Measurements from ENCODE around the gene SRBD1. TPM values are rescaled to one million over a fixed set of nuclear protein-coding genes. Genes with fewer than 3 reads are reported as not detected.
A peak's percentile ranks its signal among the peaks of the same experiment; 100 is the strongest.

SRBD1 gene
- total RNA-seq, 2 donors from 2014 or later = 18.1 to 20.4 TPM

GRCh38 chr2:45399040-45399784 lies 211.9 kb downstream of the SRBD1 start:
- Mint-ChIP-seq H3K9me3 (no peaks in the 10 kb centered on the region), H3K27ac (no peak overlapping the region), H3K36me3 (no peaks in the 10 kb centered on the region)
- DNase-seq (ENCODE audit: low spot score in 2 of 2) (no peak), ATAC-seq (no peak)

GRCh38 chr2:45397292-45397691 lies 213.8 kb downstream of the SRBD1 start:
- DNase-seq (ENCODE audit: low spot score in 2 of 2) (no peak), ATAC-seq (no peak)
- H3K27ac Mint-ChIP-seq = no peak overlapping the region
- H3K9me3 Mint-ChIP-seq = no peaks in the 10 kb centered on the region
- H3K36me3 Mint-ChIP-seq = peaks cover 0 to 8% of the 10 kb centered on the region in 2 donors

GRCh38 chr2:45396671-45397070 lies 214.4 kb downstream of the SRBD1 start:
- peaks cover 0 to 9% of the 10 kb centered on the region in 2 donors for H3K36me3 Mint-ChIP-seq
- DNase-seq (ENCODE audit: low spot score in 2 of 2) (no peak), ATAC-seq (no peak)
- no peaks in the 10 kb centered on the region for H3K9me3 Mint-ChIP-seq
- H3K27ac Mint-ChIP-seq = no peak overlapping the region

- H3K36me3 Mint-ChIP-seq = peaks cover 0 to 23% of the 10 kb centered on the region in 2 donors
- DNase-seq (ENCODE audit: low spot score in 2 of 2) = no peak
- no peak for ATAC-seq
- no peak overlapping the region for H3K27ac Mint-ChIP-seq
- H3K9me3 Mint-ChIP-seq = no peaks in the 10 kb centered on the region
Observed at GRCh38 chr2:45394842-45395241, 216.2 kb downstream of the SRBD1 start.

GRCh38 chr2:45394216-45394615 lies 216.9 kb downstream of the SRBD1 start:
- Mint-ChIP-seq H3K9me3 (no peaks in the 10 kb centered on the region), H3K27ac (no peak overlapping the region), H3K36me3 (peaks cover 0 to 23% of the 10 kb centered on the region in 2 donors)
- no peak for DNase-seq (ENCODE audit: low spot score in 2 of 2)
- no peak for ATAC-seq

- no peak for DNase-seq (ENCODE audit: low spot score in 2 of 2)
- no peaks in the 10 kb centered on the region for H3K9me3 Mint-ChIP-seq
- no peak overlapping the region for H3K27ac Mint-ChIP-seq
- ATAC-seq = no peak
- peaks cover 0 to 36% of the 10 kb centered on the region in 2 donors for H3K36me3 Mint-ChIP-seq
Observed at GRCh38 chr2:45391866-45392265, 219.2 kb downstream of the SRBD1 start.

- Mint-ChIP-seq H3K9me3 (no peaks in the 10 kb centered on the region), H3K36me3 (peaks cover 0 to 36% of the 10 kb centered on the region in 2 donors), H3K27ac (no peak overlapping the region)
- DNase-seq (ENCODE audit: low spot score in 2 of 2) = no peak
- no peak for ATAC-seq
Observed at GRCh38 chr2:45390861-45391260, 220.2 kb downstream of the SRBD1 start.

GRCh38 chr2:45390441-45390840 lies 220.6 kb downstream of the SRBD1 start:
- Mint-ChIP-seq H3K36me3 (peaks cover 0 to 36% of the 10 kb centered on the region in 2 donors), H3K9me3 (no peaks in the 10 kb centered on the region), H3K27ac (no peak overlapping the region)
- DNase-seq (ENCODE audit: low spot score in 2 of 2) = no peak
- no peak for ATAC-seq

GRCh38 chr2:45388541-45389100 lies 222.4 kb downstream of the SRBD1 start:
- H3K27ac Mint-ChIP-seq = no peak overlapping the region
- no peak for DNase-seq (ENCODE audit: low spot score in 2 of 2)
- H3K36me3 Mint-ChIP-seq = peaks cover 0 to 36% of the 10 kb centered on the region in 2 donors
- no peak for ATAC-seq
- H3K9me3 Mint-ChIP-seq = no peaks in the 10 kb centered on the region

GRCh38 chr2:45382744-45383143 lies 228.3 kb downstream of the SRBD1 start:
- no peak overlapping the region for H3K27ac Mint-ChIP-seq
- DNase-seq (ENCODE audit: low spot score in 2 of 2) (no peak), ATAC-seq (no peak)
- H3K9me3 Mint-ChIP-seq = no peaks in the 10 kb centered on the region
- H3K36me3 Mint-ChIP-seq = peaks cover 0 to 4% of the 10 kb centered on the region in 2 donors

GRCh38 chr2:45380131-45380836 lies 230.8 kb downstream of the SRBD1 start:
- ATAC-seq (peak in 1 of 2 donors; percentile 33), DNase-seq (ENCODE audit: low spot score in 2 of 2) (no peak)
- H3K9me3 Mint-ChIP-seq = no peaks in the 10 kb centered on the region
- no peaks in the 10 kb centered on the region for H3K36me3 Mint-ChIP-seq
- H3K27ac Mint-ChIP-seq = no peak overlapping the region

- no peak overlapping the region for H3K27ac Mint-ChIP-seq
- no peaks in the 10 kb centered on the region for H3K36me3 Mint-ChIP-seq
- ATAC-seq = no peak
- DNase-seq (ENCODE audit: low spot score in 2 of 2) = no peak
- no peaks in the 10 kb centered on the region for H3K9me3 Mint-ChIP-seq
Observed at GRCh38 chr2:45379399-45380087, 231.5 kb downstream of the SRBD1 start.

GRCh38 chr2:45373534-45373933 lies 237.5 kb downstream of the SRBD1 start:
- ATAC-seq = no peak
- Mint-ChIP-seq H3K27ac (no peak overlapping the region), H3K9me3 (no peaks in the 10 kb centered on the region), H3K36me3 (no peaks in the 10 kb centered on the region)
- DNase-seq (ENCODE audit: low spot score in 2 of 2) = no peak

- DNase-seq (ENCODE audit: low spot score in 2 of 2) = no peak
- no peaks in the 10 kb centered on the region for H3K36me3 Mint-ChIP-seq
- no peaks in the 10 kb centered on the region for H3K9me3 Mint-ChIP-seq
- no peak overlapping the region for H3K27ac Mint-ChIP-seq
- ATAC-seq = no peak
Observed at GRCh38 chr2:45370369-45370768, 240.7 kb downstream of the SRBD1 start.

GRCh38 chr2:45368792-45369191 lies 242.3 kb downstream of the SRBD1 start:
- DNase-seq (ENCODE audit: low spot score in 2 of 2) (no peak), ATAC-seq (no peak)
- Mint-ChIP-seq H3K36me3 (no peaks in the 10 kb centered on the region), H3K9me3 (no peaks in the 10 kb centered on the region), H3K27ac (no peak overlapping the region)

GRCh38 chr2:45361666-45362065 lies 249.4 kb downstream of the SRBD1 start:
- DNase-seq (ENCODE audit: low spot score in 2 of 2) (no peak), ATAC-seq (no peak)
- no peaks in the 10 kb centered on the region for H3K36me3 Mint-ChIP-seq
- H3K9me3 Mint-ChIP-seq = no peaks in the 10 kb centered on the region
- no peak overlapping the region for H3K27ac Mint-ChIP-seq

GRCh38 chr2:45354776-45355175 lies 256.3 kb downstream of the SRBD1 start:
- ATAC-seq (no peak), DNase-seq (ENCODE audit: low spot score in 2 of 2) (no peak)

More at GRCh38 chr2:45354776-45355175, 256.3 kb downstream of the SRBD1 start:
- Mint-ChIP-seq H3K27ac (no peak overlapping the region), H3K9me3 (no peaks in the 10 kb centered on the region), H3K36me3 (no peaks in the 10 kb centered on the region)

Data from activated naive CD4-positive, alpha-beta T cell treated with anti-CD3 and anti-CD28 coated beads, Interleukin-2, amount 50 U/mL, for 72 hours (primary cell).